K562 (cell line): ENCODE results near the gene PCBP2. TPM values are rescaled to one million over a fixed set of nuclear protein-coding genes. Genes with fewer than 3 reads are reported as not detected.

Experiments used
- CBFA2T3 ChIP-seq: fragments of 450-650 bp; IDR thresholded peaks from 2 replicates; pipeline ENCODE4 v1.6.1; 2017
- CREBBP ChIP-seq: IDR thresholded peaks from one replicate; pipeline ENCODE4 v1.6.1; 2012; ENCODE audit warnings: low read depth, mild to moderate bottlenecking, control low read depth, inconsistent platforms, low read length
- DPF2 ChIP-seq: fragments of 450-650 bp; IDR thresholded peaks from 2 replicates; pipeline ENCODE4 v1.6.1; 2016
- E2F4 ChIP-seq: sonication (generic); formaldehyde crosslinking; IDR thresholded peaks from 2 replicates; pipeline ENCODE4 v1.8.0; 2022; ENCODE audit warnings: mild to moderate bottlenecking, low read depth, missing genetic modification reagents
- ELF4 ChIP-seq: fragments of 450-650 bp; formaldehyde crosslinking; IDR thresholded peaks from 2 replicates; pipeline ENCODE4 v1.4.0; 2022; ENCODE audit warnings: missing genetic modification characterization
- HMBOX1 ChIP-seq: sonication (generic); IDR thresholded peaks from 2 replicates; pipeline ENCODE4 v1.6.1; 2016
- HNRNPLL ChIP-seq: fragments of 200-400 bp; formaldehyde crosslinking; IDR thresholded peaks from 2 replicates; pipeline ENCODE4 v1.6.1; 2017; ENCODE audit warnings: low read length, low read depth, mild to moderate bottlenecking; ENCODE audit not compliant: poor library complexity, severe bottlenecking
- LCOR ChIP-seq: sonication (generic); formaldehyde crosslinking; IDR thresholded peaks from 2 replicates; pipeline ENCODE4 v1.8.0; 2022; ENCODE audit warnings: mild to moderate bottlenecking, missing genetic modification reagents
- MAFF ChIP-seq: IDR thresholded peaks from 2 replicates; pipeline ENCODE4 v1.6.1; 2012; ENCODE audit warnings: low read length, improper control_type of control experiment
- MAZ ChIP-seq, 2 experiments: fragments of 450-650 bp in 1 of 2; sonication (generic) in 1 of 2; formaldehyde crosslinking; IDR thresholded peaks in 1 of 2; conservative IDR thresholded peaks in 1 of 2; 2 replicates each; pipeline versions ENCODE4 v1.4.0 to v1.5.0; 2020; ENCODE audit warnings: mild to moderate bottlenecking in 1 of 2, missing genetic modification reagents in 1 of 2
- NUFIP1 ChIP-seq: fragments of 450-650 bp; IDR thresholded peaks from 2 replicates; pipeline ENCODE4 v1.6.1; 2018; ENCODE audit not compliant: partially characterized antibody
- PHTF2 ChIP-seq: fragments of 250-450 bp; sonication (Bioruptor Pico); IDR thresholded peaks from 2 replicates; pipeline ENCODE4 v1.5.0; 2021; ENCODE audit warnings: mild to moderate bottlenecking
- POLR2AphosphoS2 ChIP-seq: IDR thresholded peaks from 2 replicates; pipeline ENCODE4 v1.6.1; 2012; ENCODE audit warnings: low read length, improper control_type of control experiment
- PPARD ChIP-seq: fragments of 250-450 bp; sonication (Bioruptor Pico); IDR thresholded peaks from 2 replicates; pipeline ENCODE4 v1.8.0; 2022; ENCODE audit warnings: inconsistent platforms, mild to moderate bottlenecking, moderate library complexity
- PRPF4 ChIP-seq: fragments of 200-400 bp; formaldehyde crosslinking; IDR thresholded peaks from one replicate; pipeline ENCODE4 v1.6.1; 2017; ENCODE audit warnings: low read length, low read depth, mild to moderate bottlenecking; ENCODE audit not compliant: insufficient read depth, poor library complexity, severe bottlenecking
- SMARCC2 ChIP-seq: fragments of 450-650 bp; IDR thresholded peaks from 2 replicates; pipeline ENCODE4 v1.6.1; 2017; ENCODE audit warnings: antibody characterized with exemption, moderate library complexity, mild to moderate bottlenecking, low read depth
- TRIM24 ChIP-seq, 2 experiments: fragments of 450-650 bp; IDR thresholded peaks; 2 replicates each; pipeline ENCODE4 v1.6.1; 2016
- YBX1 ChIP-seq: fragments of 450-650 bp; IDR thresholded peaks from 2 replicates; pipeline ENCODE4 v1.7.1; 2016; ENCODE audit warnings: mild to moderate bottlenecking
- ZBTB1 ChIP-seq: sonication (generic); formaldehyde crosslinking; IDR thresholded peaks from 2 replicates; pipeline ENCODE4 v1.8.1; 2023; ENCODE audit warnings: missing genetic modification reagents, low read depth, mild to moderate bottlenecking, borderline replicate concordance
- ZBTB17 ChIP-seq: fragments of 450-650 bp; formaldehyde crosslinking; IDR thresholded peaks from 2 replicates; pipeline ENCODE4 v1.4.0; 2020; ENCODE audit warnings: mild to moderate bottlenecking
- ZC3H8 ChIP-seq: fragments of 450-650 bp; IDR thresholded peaks from 2 replicates; pipeline ENCODE4 v1.6.1; 2017
- ZNF121 ChIP-seq: sonication (generic); formaldehyde crosslinking; conservative IDR thresholded peaks from 2 replicates; pipeline ENCODE4 v1.8.0; 2022; ENCODE audit warnings: missing genetic modification reagents
- ZNF134 ChIP-seq: fragments of 250-450 bp; sonication (Bioruptor Pico); conservative IDR thresholded peaks from 2 replicates; pipeline ENCODE4 v1.4.0; 2020
- ZNF232 ChIP-seq: sonication (generic); formaldehyde crosslinking; IDR thresholded peaks from 2 replicates; pipeline ENCODE4 v1.8.0; 2022; ENCODE audit warnings: mild to moderate bottlenecking, missing genetic modification reagents
- ZNF354B ChIP-seq: fragments of 250-450 bp; sonication (Bioruptor Pico); IDR thresholded peaks from 2 replicates; pipeline ENCODE4 v1.4.0; 2020
- ZNF511 ChIP-seq: sonication (generic); formaldehyde crosslinking; IDR thresholded peaks from 2 replicates; pipeline ENCODE4 v1.8.0; 2022; ENCODE audit warnings: mild to moderate bottlenecking, missing genetic modification reagents
- ZNF695 ChIP-seq: fragments of 450-650 bp; formaldehyde crosslinking; IDR thresholded peaks from 2 replicates; pipeline ENCODE4 v1.4.0; 2020; ENCODE audit warnings: mild to moderate bottlenecking, moderate library complexity
- ZNF766 ChIP-seq: fragments of 200-800 bp; sonication (Bioruptor generic); conservative IDR thresholded peaks from 2 replicates; pipeline ENCODE4 v1.6.1; 2016; ENCODE audit warnings: missing genetic modification characterization, missing compliant biosample characterization
- polyA plus RNA-seq, 8 experiments: library from polyadenylated mRNA; depleted of rRNA in 4 of 8; stranded (reverse) in 5 of 8; unstranded in 3 of 8; fragments of >200 nt; fragmentation: Nextera tagmentation in 2 of 8; fragmentation: Illumina TruSeq in 1 of 8; extraction: Ambion mirVana in 2 of 8; extraction: Trizol in 1 of 8; gene quantifications; 2 replicates each; pipeline versions ENCODE4 v1.2.1 to v1.2.3, GENCODE V29; 2011 to 2014; ENCODE audit warnings: inconsistent platforms in 1 of 8, missing spikeins in 1 of 8
- total RNA-seq, 7 experiments: library from RNA; depleted of rRNA in 6 of 7; stranded (reverse); fragments of >200 nt in 6 of 7; fragmentation: Illumina TruSeq in 2 of 7; extraction: Trizol in 2 of 7; gene quantifications; 2 replicates each; pipeline versions ENCODE4 v1.2.1 to v1.2.3, GENCODE V29; 2011 to 2021; ENCODE audit warnings: low replicate concordance in 1 of 7
- TF ChIP-seq, protein P1 (sequence below): sonication (generic); formaldehyde crosslinking; IDR thresholded peaks from 2 replicates; pipeline ENCODE4 v1.8.0; 2022; ENCODE audit warnings: missing genetic modification reagents, mild to moderate bottlenecking, borderline replicate concordance

PCBP2 gene
- total and polyA plus RNA-seq, 9 of the 15 experiments (the other 6 are each of a cell fraction or from before 2014, with no cell fraction given) = 137 to 831 (median 328) TPM

- TF ChIP-seq ZNF766 (peak; percentile 86), SMARCC2 (0 out of 2 replicates have a peak, but pooled peaks have one; percentile 65), E2F4 (CRISPR knock-in tag) (no peak), ZNF134 (no peak), PPARD (CRISPR knock-in tag) (no peak), TRIM24 (IDR thresholded peaks at IDR 0.05) (peak in 1 of 2 experiments; percentile 27; a peak in 1 of 4 replicates), DPF2 (peak; percentile 50), ELF4 (0 out of 2 replicates have a peak, but pooled peaks have one; percentile 20), MAZ (CRISPR knock-in tag; conservative IDR thresholded peaks at IDR 0.05 in 1 of 2, IDR thresholded peaks at IDR 0.05 in 1 of 2) (peak in 1 of 2 experiments; percentile 39; a peak in 1 of 4 replicates), CREBBP (no peak), ZC3H8 (no peak), ZNF232 (CRISPR knock-in tag) (no peak), HNRNPLL (peak; percentile 84), ZNF695 (CRISPR knock-in tag) (no peak), PRPF4 (no peak), ZNF354B (CRISPR knock-in tag) (no peak), CBFA2T3 (no peak), ZNF121 (CRISPR knock-in tag) (no peak), ZBTB17 (CRISPR knock-in tag) (no peak), HMBOX1 (no peak; the same call in 1 of the 2 replicates), YBX1 (no peak), NUFIP1 (no peak), POLR2AphosphoS2 (0 out of 2 replicates have a peak, but pooled peaks have one; percentile 33), LCOR (no peak), ZBTB1 (CRISPR knock-in tag) (no peak), MAFF (no peak), PHTF2 (CRISPR knock-in tag) (peak; percentile 53; the same call in 1 of the 2 replicates), ZNF511 (CRISPR knock-in tag) (no peak)
- TF ChIP-seq, protein P1, sequence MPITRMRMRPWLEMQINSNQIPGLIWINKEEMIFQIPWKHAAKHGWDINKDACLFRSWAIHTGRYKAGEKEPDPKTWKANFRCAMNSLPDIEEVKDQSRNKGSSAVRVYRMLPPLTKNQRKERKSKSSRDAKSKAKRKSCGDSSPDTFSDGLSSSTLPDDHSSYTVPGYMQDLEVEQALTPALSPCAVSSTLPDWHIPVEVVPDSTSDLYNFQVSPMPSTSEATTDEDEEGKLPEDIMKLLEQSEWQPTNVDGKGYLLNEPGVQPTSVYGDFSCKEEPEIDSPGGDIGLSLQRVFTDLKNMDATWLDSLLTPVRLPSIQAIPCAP (CRISPR knock-in tag) = no peak
These were observed 10.7 kb upstream of the PCBP2 start, which contains the start of gene PRR13 (continued) for GRCh38 chr12:53441040-53441833.
